ENCODE data around the gene AMBRA1.

DNA sequence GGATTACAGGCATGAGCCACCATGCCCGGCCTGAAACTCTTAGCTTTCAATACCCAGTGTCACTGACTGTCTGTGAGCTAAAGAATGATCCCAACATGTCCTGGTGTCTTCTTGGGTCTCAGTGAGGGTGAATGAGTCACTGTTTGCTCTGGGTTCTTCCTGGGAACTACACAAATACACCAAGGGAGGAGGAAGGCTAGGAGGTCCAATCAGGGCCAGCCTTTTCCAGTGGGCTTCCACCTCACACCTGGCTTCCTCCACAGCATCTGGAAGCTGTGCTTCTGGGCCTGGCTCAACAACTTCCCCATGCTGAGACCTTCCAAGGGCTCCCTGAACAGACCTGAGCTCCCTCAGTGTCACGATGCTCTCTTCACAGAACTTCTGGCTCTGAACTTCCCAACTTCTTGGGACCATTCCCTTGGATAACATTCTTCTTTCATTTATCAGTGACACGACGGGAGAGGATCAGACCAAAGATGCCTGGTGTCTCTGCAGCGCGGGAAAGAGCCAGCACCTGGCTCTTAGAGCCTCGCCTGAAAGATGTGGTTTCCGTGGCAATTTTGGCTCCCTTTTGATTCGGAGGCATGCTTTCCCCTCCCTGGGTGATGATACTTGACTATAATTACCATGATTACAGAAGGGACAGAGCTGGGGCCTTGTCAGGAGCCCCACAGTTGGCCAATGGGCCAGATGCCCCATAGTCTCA lies 179.9 kb downstream of the AMBRA1 start:
- TF ChIP-seq, protein P1, sequence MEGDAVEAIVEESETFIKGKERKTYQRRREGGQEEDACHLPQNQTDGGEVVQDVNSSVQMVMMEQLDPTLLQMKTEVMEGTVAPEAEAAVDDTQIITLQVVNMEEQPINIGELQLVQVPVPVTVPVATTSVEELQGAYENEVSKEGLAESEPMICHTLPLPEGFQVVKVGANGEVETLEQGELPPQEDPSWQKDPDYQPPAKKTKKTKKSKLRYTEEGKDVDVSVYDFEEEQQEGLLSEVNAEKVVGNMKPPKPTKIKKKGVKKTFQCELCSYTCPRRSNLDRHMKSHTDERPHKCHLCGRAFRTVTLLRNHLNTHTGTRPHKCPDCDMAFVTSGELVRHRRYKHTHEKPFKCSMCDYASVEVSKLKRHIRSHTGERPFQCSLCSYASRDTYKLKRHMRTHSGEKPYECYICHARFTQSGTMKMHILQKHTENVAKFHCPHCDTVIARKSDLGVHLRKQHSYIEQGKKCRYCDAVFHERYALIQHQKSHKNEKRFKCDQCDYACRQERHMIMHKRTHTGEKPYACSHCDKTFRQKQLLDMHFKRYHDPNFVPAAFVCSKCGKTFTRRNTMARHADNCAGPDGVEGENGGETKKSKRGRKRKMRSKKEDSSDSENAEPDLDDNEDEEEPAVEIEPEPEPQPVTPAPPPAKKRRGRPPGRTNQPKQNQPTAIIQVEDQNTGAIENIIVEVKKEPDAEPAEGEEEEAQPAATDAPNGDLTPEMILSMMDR (conservative IDR thresholded peaks at IDR 0.05 in 1 of 2, IDR thresholded peaks at IDR 0.05 in 1 of 2; ENCODE audit: extremely low read depth in 1 of 2, insufficient read depth in 1 of 2, low read depth in 1 of 2, low read length in 2 of 2) = no peak
- TF ChIP-seq EZH2 (IDR thresholded peaks at IDR 0.05; ENCODE audit: borderline replicate concordance, low read length) = no peak
